ENCODE measurements around the gene MAPK7. TPM values are rescaled to one million over a fixed set of nuclear protein-coding genes. Genes with fewer than 3 reads are reported as not detected.
A peak's percentile ranks its signal among the peaks of the same experiment; 100 is the strongest.

The MAPK7 gene
- total and polyA plus RNA-seq, 2 of the 8 experiments (the other 6 are each of a cell fraction or from before 2014, with no cell fraction given), result 15.2 to 28.1 TPM

GRCh38 chr17:19363114-19363438 is 15.2 kb upstream of the MAPK7 start (continued):
- no peak for TF ChIP-seq SAP30 (IDR thresholded peaks at IDR 0.05; ENCODE audit: insufficient read depth, insufficient replicate concordance, low read length)
- TF ChIP-seq POLR2AphosphoS5 (IDR thresholded peaks at IDR 0.05; ENCODE audit: low read depth, low read length), result 0 out of 2 replicates have a peak, but pooled peaks have one; percentile 7
- TF ChIP-seq CHD7 (IDR thresholded peaks at IDR 0.05; ENCODE audit: insufficient replicate concordance, low read length), result no peak
- TF ChIP-seq ATF3 (IDR thresholded peaks at IDR 0.05; ENCODE audit: insufficient read depth, low read depth, low read length), result no peak
- TF ChIP-seq POU5F1 (IDR thresholded peaks at IDR 0.05; ENCODE audit: low read depth, low read length), result no peak
- no peak for TF ChIP-seq MAX (IDR thresholded peaks at IDR 0.05)

Data from H1 (cell line).